ENCODE results near the gene FAM193A. TPM values are rescaled to one million over a fixed set of nuclear protein-coding genes. Genes with fewer than 3 reads are reported as not detected.

FAM193A gene
- total RNA-seq, 1 donor from 2014 or later, result 30.9 TPM

DNA sequence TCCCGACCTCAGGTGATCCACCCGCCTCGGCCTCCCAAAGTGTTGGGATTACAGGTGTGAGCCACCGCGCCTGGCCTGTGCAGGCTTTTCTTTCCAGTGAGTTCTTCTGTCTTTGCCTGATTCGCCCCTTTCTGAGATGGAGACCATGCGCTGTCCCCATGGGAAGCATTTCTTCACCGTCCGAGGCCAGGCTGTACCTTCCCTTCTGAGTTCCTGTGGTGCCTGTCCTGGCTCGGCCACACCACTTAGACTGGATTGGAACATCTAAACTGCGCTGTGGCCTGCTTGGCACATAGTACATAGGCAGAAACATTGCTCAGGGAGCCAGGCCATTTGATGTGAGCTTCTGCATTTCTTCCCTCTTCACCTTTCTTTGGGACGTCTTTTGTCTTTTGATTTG, 23.7 kb downstream of the FAM193A start:
- Histone ChIP-seq H3K4me3 (no peak overlapping the region), H3K27me3 (no peaks in the 10 kb centered on the region), H3K36me3 (peaks cover 0 to 4% of the 10 kb centered on the region in 2 donors), H3K9me3 (no peaks in the 10 kb centered on the region), H3K4me1 (peaks cover 0 to 3% of the 10 kb centered on the region in 2 donors), H3K27ac (no peak overlapping the region)
- TF ChIP-seq, protein P1, sequence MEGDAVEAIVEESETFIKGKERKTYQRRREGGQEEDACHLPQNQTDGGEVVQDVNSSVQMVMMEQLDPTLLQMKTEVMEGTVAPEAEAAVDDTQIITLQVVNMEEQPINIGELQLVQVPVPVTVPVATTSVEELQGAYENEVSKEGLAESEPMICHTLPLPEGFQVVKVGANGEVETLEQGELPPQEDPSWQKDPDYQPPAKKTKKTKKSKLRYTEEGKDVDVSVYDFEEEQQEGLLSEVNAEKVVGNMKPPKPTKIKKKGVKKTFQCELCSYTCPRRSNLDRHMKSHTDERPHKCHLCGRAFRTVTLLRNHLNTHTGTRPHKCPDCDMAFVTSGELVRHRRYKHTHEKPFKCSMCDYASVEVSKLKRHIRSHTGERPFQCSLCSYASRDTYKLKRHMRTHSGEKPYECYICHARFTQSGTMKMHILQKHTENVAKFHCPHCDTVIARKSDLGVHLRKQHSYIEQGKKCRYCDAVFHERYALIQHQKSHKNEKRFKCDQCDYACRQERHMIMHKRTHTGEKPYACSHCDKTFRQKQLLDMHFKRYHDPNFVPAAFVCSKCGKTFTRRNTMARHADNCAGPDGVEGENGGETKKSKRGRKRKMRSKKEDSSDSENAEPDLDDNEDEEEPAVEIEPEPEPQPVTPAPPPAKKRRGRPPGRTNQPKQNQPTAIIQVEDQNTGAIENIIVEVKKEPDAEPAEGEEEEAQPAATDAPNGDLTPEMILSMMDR (IDR thresholded peaks at IDR 0.05), result no peak
- DNase-seq (ENCODE audit: low spot score in 2 of 2), result no peak
- intact Hi-C loops (cut with DNase I), result no loop called here

DNA sequence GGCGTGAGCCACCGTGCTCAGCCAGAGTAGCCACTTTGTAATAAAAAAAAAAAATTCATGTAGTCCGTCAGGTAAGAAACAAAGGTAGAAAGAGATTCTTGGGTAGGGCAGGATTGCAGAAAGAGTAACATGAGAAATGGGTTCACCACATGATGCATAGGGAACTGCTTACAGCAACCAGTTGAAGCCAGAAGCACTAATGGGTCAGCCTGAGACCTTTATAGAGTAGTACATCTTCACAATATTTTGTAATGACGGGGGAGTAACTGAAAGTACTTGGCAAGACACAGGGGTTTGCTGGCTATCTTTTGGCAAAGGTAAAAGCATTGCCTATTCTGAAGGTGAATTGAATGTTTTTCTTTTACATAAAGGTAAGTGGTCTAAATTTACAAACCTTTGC, 29.1 kb downstream of the FAM193A start:
- TF ChIP-seq, protein P1 (IDR thresholded peaks at IDR 0.05), result no peak
- no peak overlapping the region for H3K27ac ChIP-seq
- H3K27me3 ChIP-seq, result no peaks in the 10 kb centered on the region
- H3K36me3 ChIP-seq, result peaks cover 0 to 3% of the 10 kb centered on the region in 2 donors
- intact Hi-C loops (cut with DNase I), result no loop called here
- H3K4me1 ChIP-seq, result no peaks in the 10 kb centered on the region
- DNase-seq (ENCODE audit: low spot score in 2 of 2), result no peak
- no peak overlapping the region for H3K4me3 ChIP-seq
- no peaks in the 10 kb centered on the region for H3K9me3 ChIP-seq

DNA sequence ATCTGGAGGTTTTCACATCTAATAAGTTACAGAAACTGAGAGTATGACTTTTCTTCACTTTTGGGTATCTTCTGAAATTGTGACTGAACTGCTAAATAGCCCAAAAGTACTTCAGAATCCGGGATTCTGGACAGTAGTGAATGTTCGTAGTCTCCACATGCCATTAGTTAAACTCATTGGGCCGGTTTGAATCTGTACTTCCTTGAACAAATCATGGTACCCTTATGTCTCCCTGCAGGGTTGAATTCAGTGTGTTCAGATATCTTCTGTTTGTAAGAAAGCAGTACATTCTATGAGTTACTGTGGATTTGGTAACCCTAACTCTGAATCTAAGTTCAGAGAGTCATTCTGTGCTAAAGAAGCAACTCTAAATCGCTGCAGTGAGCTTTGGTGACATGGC, 33.6 kb downstream of the FAM193A start:
- Histone ChIP-seq H3K9me3 (no peaks in the 10 kb centered on the region), H3K36me3 (peaks cover 0 to 3% of the 10 kb centered on the region in 2 donors), H3K27me3 (no peaks in the 10 kb centered on the region), H3K4me1 (peaks cover 0 to 13% of the 10 kb centered on the region in 2 donors), H3K27ac (no peak overlapping the region), H3K4me3 (no peak overlapping the region)
- DNase-seq (ENCODE audit: low spot score in 2 of 2), result no peak
- intact Hi-C loops (cut with DNase I), result no loop called here
- TF ChIP-seq, protein P1 (IDR thresholded peaks at IDR 0.05), result no peak

DNA sequence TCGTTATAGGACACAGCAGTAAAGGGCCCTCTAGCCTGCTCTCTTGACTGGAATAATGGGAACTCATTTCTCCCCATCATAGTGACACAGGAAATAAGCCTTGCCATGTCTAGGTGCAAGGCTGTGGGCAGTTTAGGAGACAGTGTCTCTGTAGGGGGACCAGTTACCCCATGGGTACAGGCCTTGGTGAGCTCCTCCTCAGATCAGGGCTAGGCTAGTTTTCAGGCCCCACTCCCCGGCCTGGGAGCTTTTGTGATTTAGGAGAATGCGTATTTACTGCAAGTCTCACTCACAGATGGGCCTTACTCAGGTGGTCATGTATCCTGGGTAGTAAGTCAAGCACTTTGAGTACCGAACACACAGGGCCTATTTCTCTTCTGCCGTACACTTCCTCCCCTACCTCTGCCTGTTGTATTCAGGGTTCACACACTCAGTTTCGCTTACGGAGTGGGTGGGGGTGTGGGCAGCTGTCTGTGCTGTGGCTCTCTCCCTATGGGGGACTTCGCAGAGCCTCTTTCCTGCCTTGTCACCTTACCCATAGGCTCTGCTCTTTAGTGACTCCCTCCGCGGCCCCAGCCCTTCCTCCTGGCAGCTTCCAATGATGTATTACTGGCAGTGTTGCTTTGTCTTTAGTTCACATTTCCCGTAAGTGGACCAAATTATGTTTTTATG, 34.2 kb downstream of the FAM193A start:
- no peak overlapping the region for H3K4me3 ChIP-seq
- H3K27ac ChIP-seq, result peak overlapping the region in 1 of 2 donors; percentile 13
- no peaks in the 10 kb centered on the region for H3K36me3 ChIP-seq
- H3K4me1 ChIP-seq, result peaks cover 0 to 13% of the 10 kb centered on the region in 2 donors
- TF ChIP-seq, protein P1 (IDR thresholded peaks at IDR 0.05), result no peak
- DNase-seq (ENCODE audit: low spot score in 2 of 2), result no peak
- intact Hi-C loops (cut with DNase I), result no loop called here
- H3K9me3 ChIP-seq, result no peaks in the 10 kb centered on the region
- H3K27me3 ChIP-seq, result no peaks in the 10 kb centered on the region

DNA sequence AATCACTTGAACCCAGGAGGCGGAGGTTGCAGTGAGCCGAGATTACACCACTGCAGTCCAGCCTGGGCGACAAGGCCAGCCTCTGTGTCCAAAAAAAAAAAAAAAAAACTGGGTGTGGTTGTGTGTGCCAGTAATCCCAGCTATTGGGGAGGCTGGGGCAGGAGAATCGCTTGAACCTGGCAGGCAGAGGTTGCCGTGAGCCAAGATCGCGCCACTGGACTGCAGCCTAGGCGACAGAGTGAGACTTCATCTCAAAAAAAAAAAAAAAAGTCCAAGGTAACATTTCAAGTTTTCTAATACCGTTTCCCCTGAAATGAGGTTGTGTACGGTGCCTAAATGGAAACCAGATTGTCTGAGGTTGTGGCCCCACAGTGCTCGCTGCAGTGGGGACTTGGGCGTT, 35.6 kb downstream of the FAM193A start:
- no peak for DNase-seq (ENCODE audit: low spot score in 2 of 2)
- Histone ChIP-seq H3K9me3 (no peaks in the 10 kb centered on the region), H3K36me3 (no peaks in the 10 kb centered on the region), H3K4me3 (no peak overlapping the region), H3K27ac (no peak overlapping the region), H3K27me3 (no peaks in the 10 kb centered on the region), H3K4me1 (peaks cover 0 to 13% of the 10 kb centered on the region in 2 donors)
- intact Hi-C loops (cut with DNase I), result no loop called here
- TF ChIP-seq, protein P1 (IDR thresholded peaks at IDR 0.05), result no peak
